ELR (cell line): ENCODE measurements around the gene ZDHHC18.

ENCODE experiments used
- DNase-seq: peaks from one replicate; pipeline ENCODE4 v3.0.0-alpha.2; 2015; ENCODE audit warnings: low read depth

The ZDHHC18 gene

GRCh38 chr1:26900815-26901511 lies 74.5 kb downstream of the ZDHHC18 start:
- no peak for DNase-seq
